HG03520 (cell line): ENCODE results near the gene DLX2.

ENCODE experiments used
- ATAC-seq: cut with Tn5 transposase; IDR thresholded peaks from one replicate; pipeline ENCODE4 v1.9.1; 2021; ENCODE audit warnings: mild to moderate bottlenecking, moderate library complexity; ENCODE audit not compliant: unreplicated experiment

DLX2 gene

DNA sequence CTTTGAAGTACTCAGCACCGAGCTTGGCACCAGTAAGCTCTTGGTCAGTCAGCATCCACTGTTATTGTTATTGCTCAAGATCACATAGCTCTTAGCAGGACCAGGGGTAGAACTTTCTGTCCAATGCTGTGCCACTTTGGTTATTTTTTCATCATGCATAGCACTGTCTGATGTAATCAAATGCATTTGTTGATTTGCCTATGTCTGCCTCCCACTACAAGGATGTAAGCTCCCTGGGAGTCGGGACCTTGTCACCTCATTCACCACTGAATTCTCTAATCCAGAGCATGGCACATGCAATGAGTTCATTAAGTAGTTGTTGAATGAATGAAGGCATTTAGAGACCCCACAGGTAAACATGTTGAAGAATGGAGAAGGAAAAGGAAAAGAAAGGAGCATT, 46.4 kb downstream of the DLX2 start:
- no peak for ATAC-seq

DNA sequence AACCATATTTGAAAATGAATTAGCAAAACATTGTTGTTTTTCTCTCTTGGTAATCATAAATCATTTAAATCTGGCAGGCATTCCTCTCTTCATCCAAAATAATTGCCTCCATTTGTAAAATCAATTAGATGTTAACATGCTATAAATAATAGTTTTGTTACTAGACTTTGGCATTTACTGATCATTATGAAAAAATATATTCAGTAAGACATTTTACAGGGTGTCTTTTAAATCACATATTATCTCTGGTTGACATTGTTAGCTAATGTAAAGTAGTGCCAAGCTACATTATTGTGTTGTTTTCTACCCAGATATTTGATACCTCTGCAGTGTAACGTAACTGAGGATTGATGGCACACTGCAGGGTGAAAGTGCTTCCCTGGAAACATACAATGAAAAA, 49.2 kb downstream of the DLX2 start:
- ATAC-seq, result no peak

DNA sequence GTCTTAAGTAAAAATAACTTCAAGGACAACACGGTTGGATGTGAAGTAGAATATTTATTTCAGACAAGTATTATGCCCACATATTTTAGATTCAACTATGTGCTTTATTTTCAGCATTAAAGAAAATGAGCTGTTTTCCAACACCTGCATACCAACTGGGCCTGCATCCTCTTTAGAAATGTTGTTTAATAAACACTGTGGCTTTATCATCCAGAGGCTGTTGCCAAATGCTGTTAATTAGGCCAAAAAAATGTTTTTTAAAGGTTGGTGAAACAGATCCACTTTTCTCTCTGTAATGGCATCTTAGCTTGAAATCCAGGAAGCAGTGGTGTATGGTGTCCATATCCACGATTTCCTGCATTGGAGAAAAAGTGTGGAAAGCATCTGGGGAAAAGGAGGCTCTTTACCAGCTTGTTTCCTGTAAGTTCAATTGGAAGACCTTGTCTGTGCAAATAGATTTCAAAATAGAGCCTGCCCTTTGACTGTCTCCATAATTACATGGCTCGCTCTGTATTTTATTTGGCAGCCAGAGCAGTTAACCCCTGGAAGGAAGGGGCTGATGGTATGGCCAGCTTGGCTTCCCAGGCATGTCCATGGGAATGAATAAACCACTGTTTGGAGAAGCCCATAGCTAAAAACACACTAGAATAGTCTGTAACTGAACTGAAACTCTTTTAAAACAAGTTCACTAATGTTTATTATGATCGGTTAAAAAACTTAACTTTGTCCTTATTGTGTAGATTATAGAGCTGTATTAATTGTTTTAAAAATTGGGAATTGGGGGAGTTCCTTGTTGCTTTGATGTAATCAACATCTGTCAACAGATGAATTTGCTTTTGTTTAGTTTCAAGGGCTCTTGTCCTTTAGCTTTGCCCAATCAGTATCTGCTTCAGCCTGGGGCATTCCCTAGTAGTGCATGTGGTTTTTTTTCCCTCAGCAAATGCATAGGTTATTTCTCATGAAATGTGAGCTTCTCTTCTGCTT, 50.4 kb downstream of the DLX2 start:
- no peak for ATAC-seq

DNA sequence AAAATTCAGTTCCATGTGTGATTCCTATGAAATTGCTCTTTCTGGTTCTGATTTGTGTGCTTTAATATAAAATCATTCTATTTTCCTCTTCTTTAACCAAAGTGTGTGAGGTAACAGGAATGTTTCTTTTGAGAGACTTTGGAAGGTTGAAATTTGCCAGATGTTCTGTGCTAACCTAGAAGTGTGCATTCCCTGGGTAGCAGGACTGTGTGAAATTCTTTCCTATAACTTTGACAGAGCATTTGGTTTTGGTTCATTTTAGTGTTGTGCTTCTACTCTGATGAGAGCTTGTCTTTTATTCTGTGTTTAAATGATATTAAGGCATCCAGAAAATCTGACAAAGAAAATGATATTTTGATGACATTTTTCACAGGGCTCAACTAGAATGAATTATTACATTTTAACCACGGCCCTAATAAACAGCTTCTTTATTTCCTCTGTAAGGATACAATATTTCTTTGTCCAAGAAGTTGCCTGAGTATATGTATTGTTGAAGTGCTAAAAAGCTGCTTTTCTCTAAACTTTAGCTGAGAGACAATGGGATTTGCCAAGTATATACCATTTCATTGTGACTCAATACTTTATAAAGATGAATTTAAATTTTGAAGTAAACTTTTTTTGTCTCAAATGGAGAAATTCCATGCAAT, 52.1 kb downstream of the DLX2 start:
- ATAC-seq, result no peak

DNA sequence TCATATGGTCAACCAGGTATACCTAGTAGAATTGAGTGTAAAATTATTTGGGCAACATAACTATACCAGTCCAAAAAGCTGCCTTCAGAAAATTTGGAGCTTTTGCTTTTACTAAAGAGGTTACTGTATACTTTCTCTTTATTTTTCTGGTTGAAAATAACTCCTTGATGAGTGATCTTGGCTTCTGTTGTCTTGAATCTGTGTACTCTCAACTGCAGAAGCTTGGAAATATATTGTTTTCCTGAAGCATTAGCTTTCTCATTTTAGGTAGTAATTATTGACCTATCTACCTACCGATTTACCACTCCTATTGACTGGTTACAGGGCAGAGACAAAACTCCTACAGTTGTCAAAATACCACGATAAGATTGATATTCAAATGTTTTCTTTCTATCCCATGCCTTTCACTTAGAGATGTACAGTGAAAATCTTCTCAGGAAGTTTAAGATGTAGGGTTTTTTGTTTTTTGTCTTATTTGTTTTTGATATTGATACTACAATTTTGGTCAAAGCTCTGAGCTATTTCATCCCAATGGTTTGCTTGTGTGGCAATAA, 53.1 kb downstream of the DLX2 start:
- no peak for ATAC-seq
